ENCODE measurements around the gene ENPP6.

GRCh38 chr4:184171011-184171410 is 46.7 kb downstream of the ENPP6 start:
- TF ChIP-seq EZH2 (IDR thresholded peaks at IDR 0.05; ENCODE audit: borderline replicate concordance, insufficient read depth, low read depth, low read length, poor library complexity, severe bottlenecking) = no peak
- TF ChIP-seq, protein P1, sequence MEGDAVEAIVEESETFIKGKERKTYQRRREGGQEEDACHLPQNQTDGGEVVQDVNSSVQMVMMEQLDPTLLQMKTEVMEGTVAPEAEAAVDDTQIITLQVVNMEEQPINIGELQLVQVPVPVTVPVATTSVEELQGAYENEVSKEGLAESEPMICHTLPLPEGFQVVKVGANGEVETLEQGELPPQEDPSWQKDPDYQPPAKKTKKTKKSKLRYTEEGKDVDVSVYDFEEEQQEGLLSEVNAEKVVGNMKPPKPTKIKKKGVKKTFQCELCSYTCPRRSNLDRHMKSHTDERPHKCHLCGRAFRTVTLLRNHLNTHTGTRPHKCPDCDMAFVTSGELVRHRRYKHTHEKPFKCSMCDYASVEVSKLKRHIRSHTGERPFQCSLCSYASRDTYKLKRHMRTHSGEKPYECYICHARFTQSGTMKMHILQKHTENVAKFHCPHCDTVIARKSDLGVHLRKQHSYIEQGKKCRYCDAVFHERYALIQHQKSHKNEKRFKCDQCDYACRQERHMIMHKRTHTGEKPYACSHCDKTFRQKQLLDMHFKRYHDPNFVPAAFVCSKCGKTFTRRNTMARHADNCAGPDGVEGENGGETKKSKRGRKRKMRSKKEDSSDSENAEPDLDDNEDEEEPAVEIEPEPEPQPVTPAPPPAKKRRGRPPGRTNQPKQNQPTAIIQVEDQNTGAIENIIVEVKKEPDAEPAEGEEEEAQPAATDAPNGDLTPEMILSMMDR (IDR thresholded peaks at IDR 0.05) = no peak
